MG63 (cell line): ENCODE results near the gene LPCAT3. TPM values are rescaled to one million over a fixed set of nuclear protein-coding genes. Genes with fewer than 3 reads are reported as not detected.
A peak's percentile ranks its signal among the peaks of the same experiment; 100 is the strongest.

ENCODE experiments used
- DNase-seq: peaks from one replicate; pipeline ENCODE4 v3.0.0-alpha.2; 2020
- H3K27me3 ChIP-seq: fragments of 250-450 bp; sonication (Bioruptor Pico); 2 replicates; pipeline ENCODE4 v1.5.1; 2020; ENCODE audit warnings: mild to moderate bottlenecking, moderate library complexity
- H3K36me3 ChIP-seq: fragments of 250-450 bp; sonication (Bioruptor Pico); 2 replicates; pipeline ENCODE4 v1.5.1; 2020; ENCODE audit warnings: mild to moderate bottlenecking, moderate library complexity
- H3K4me3 ChIP-seq: fragments of 250-450 bp; sonication (Bioruptor Pico); 2 replicates; pipeline ENCODE4 v1.5.1; 2020; ENCODE audit warnings: mild to moderate bottlenecking, moderate library complexity
- H3K9me3 ChIP-seq: fragments of 250-450 bp; sonication (Bioruptor Pico); 2 replicates; pipeline ENCODE4 v1.5.1; 2020; ENCODE audit warnings: mild to moderate bottlenecking, moderate library complexity
- total RNA-seq: library from RNA; depleted of rRNA; stranded (reverse); fragments of >200 nt; shearing (Covaris generic); gene quantifications from 2 replicates; pipeline ENCODE4 v1.2.3, GENCODE V29; 2014; ENCODE audit warnings: low replicate concordance

The LPCAT3 gene
- total RNA-seq, 1 experiment from 2014 or later: 14.3 TPM

DNA sequence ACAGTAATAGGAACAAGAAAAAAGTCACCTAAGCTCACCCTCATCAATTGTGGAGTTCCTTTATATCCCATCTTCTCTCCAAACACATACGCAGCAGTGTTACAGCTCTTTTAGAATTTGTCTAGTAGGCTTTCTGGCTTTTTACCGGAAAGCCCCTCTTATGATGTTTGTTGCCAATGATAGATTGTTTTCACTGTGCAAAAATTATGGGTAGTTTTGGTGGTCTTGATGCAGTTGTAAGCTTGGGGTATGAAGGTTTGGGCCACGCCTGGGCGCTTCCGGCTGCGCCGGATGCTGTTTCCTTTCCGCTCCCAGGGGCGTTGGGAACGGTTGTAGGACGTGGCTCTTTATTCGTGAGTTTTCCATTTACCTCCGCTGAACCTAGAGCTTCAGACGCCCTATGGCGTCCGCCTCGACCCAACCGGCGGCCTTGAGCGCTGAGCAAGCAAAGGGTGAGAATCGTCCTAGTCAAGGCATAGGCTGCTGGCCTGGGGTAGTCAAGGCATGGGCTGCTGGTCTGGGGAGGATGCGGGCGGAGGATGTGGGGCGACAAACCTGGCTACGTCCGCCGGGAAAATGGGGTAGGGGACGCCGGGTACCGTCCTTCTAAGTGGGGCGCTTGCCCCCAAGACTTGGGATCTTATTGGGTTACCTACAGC is 74.4 kb downstream of the LPCAT3 start, which contains the start of the genes C12orf57 and RNU7-1:
C12orf57 (plus strand) TSS at position 301 of the 659 bp plus-strand sequence; CDS start at position 401, 100 bp downstream.
RNU7-1 (plus strand) TSS at position 95 of the 659 bp plus-strand sequence.
- H3K4me3 ChIP-seq: peak within 1 kb of the TSS; percentile 65
- peak; percentile 84 for DNase-seq
- no peaks in the 10 kb centered on the region for H3K9me3 ChIP-seq
- no peaks in the 10 kb centered on the region for H3K27me3 ChIP-seq
- H3K36me3 ChIP-seq: peaks cover 35% of the 10 kb centered on the region

DNA sequence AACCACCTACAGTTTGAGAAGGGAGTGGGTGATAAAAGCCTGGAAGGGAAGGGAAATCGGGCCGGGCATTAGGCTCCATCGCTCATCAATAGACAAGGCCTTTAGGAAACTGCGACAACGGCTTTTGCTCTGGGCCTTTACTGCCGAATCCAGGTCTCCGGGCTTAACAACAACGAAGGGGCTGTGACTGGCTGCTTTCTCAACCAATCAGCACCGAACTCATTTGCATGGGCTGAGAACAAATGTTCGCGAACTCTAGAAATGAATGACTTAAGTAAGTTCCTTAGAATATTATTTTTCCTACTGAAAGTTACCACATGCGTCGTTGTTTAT is 74.9 kb downstream of the LPCAT3 start:
- Histone ChIP-seq H3K27me3 (no peaks in the 10 kb centered on the region), H3K4me3 (peak overlapping the region; percentile 65), H3K9me3 (no peaks in the 10 kb centered on the region), H3K36me3 (peaks cover 40% of the 10 kb centered on the region)
- DNase-seq: peak; percentile 85

DNA sequence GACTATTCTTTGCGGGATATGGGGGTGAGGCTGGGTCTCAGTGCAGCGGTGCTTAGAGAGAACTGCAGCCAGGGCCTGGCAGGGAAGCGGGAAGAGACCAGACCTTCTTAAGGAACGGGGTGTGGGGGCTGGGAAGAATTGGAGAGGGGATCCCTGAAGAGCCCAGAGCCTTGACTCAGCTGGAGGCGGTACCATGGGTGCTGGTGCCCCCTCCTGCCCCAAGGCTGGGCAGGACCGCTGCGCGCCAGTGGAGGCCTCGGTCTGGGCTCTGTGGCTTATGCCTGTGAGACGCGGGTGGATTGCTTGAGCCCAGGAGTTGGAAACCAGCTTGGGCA is 76.0 kb downstream of the LPCAT3 start:
- peak; percentile 36 for DNase-seq
- Histone ChIP-seq H3K27me3 (no peaks in the 10 kb centered on the region), H3K4me3 (no peak overlapping the region), H3K9me3 (no peaks in the 10 kb centered on the region), H3K36me3 (peaks cover 45% of the 10 kb centered on the region)

DNA sequence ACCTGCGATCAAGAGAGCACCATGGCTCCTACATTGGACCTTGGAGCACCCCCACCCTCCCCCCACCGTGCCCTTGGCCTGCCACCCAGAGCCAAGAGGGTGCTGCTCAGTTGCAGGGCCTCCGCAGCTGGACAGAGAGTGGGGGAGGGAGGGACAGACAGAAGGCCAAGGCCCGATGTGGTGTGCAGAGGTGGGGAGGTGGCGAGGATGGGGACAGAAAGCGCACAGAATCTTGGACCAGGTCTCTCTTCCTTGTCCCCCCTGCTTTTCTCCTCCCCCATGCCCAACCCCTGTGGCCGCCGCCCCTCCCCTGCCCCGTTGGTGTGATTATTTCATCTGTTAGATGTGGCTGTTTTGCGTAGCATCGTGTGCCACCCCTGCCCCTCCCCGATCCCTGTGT is 76.5 kb downstream of the LPCAT3 start:
- Histone ChIP-seq H3K27me3 (no peaks in the 10 kb centered on the region), H3K36me3 (peaks cover 49% of the 10 kb centered on the region), H3K4me3 (no peak overlapping the region), H3K9me3 (no peaks in the 10 kb centered on the region)
- no peak for DNase-seq

DNA sequence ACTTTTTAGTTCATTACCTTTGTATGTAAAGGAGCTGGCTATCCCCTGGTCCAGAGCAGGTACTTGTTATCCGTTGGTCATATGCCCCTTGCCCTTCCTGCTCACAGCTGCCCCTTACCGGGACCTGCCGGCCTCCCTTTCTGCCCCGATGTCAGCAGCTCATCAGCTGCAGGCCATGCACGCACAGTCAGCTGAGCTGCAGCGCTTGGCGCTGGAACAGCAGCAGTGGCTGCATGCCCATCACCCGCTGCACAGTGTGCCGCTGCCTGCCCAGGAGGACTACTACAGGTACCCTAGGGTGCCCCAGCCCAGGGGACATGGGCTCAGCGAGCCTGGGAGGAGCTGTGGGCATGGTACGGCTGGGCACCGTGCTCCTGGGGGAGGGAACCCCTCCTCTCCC is 77.0 kb downstream of the LPCAT3 start:
- no peaks in the 10 kb centered on the region for H3K9me3 ChIP-seq
- DNase-seq: no peak

DNA sequence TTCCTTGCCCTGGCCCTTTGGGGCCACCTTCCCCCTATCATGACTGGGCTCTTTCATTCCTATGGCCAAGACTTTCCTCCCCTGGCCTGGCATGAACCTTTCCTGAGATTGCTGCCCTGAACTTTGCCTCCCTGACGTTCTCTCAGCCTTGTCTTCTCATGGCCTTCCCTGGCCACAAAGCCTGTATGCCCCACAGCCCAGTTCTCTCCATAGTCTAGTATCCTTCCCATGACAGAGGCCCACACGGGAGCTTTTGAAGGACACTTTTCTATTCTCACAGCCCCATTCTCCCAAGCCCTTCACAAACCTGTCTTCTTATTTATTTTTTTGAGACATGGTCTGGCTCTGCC is 79.1 kb downstream of the LPCAT3 start:
- no peak for DNase-seq
- Histone ChIP-seq H3K9me3 (no peaks in the 10 kb centered on the region), H3K36me3 (peaks cover 70% of the 10 kb centered on the region), H3K4me3 (no peak overlapping the region), H3K27me3 (no peaks in the 10 kb centered on the region)

More for the DNA sequence above, 77.0 kb downstream of the LPCAT3 start:
- H3K27me3 ChIP-seq: no peaks in the 10 kb centered on the region
- H3K36me3 ChIP-seq: peaks cover 54% of the 10 kb centered on the region
- no peak overlapping the region for H3K4me3 ChIP-seq

DNA sequence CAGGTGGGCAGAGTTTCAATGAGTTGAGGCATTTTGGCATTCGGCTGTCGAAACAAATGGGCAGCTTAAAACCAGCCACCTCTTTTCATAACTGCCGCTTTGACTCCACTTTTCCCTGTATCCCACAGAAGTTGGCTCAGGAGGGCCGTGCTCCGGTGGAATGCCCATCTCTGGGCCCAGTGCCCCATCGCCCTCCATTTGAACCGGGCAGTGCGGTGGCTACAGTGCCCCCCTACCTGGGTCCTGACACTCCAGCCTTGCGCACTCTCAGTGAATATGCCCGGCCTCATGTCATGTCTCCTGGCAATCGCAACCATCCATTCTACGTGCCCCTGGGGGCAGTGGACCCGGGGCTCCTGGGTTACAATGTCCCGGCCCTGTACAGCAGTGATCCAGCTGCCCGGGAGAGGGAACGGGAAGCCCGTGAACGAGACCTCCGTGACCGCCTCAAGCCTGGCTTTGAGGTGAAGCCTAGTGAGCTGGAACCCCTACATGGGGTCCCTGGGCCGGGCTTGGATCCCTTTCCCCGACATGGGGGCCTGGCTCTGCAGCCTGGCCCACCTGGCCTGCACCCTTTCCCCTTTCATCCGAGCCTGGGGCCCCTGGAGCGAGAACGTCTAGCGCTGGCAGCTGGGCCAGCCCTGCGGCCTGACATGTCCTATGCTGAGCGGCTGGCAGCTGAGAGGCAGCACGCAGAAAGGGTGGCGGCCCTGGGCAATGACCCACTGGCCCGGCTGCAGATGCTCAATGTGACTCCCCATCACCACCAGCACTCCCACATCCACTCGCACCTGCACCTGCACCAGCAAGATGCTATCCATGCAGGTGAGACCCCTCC is 79.7 kb downstream of the LPCAT3 start:
- Histone ChIP-seq H3K4me3 (peak overlapping the region; percentile 52), H3K9me3 (no peaks in the 10 kb centered on the region), H3K27me3 (no peaks in the 10 kb centered on the region), H3K36me3 (peaks cover 76% of the 10 kb centered on the region)
- no peak for DNase-seq

DNA sequence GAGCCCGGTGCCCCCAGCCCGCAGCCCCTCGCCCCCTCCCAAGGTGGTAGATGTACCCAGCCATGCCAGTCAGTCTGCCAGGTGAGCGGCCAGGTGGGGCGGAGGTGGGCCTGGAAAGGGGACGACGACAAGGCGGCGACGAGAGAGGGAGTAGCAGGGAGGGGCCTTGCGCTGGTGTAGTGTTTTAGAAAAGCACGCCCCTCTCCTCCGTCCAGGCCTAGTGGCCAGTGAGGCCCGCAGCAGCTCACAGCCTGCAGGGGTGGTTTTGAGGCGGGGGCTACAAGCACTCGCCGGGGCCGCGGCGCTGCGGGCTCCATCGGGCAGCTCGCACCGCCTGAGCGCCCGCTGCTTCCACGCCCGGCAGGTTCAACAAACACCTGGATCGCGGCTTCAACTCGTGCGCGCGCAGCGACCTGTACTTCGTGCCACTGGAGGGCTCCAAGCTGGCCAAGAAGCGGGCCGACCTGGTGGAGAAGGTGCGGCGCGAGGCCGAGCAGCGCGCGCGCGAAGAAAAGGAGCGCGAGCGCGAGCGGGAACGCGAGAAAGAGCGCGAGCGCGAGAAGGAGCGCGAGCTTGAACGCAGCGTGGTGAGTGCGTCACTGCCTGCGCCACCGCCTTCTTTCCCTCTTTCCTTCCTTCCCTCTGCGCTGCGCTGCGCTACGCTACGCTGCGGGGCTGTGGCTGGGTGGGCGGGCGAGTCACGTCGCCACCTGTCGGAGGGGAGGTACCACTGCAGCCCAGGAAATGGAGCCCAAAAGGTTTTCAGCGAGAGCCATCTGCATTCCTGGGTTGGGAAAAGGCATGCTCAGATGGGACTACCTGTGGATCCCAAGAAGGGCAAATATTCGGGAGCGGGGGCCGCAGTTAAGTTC is 80.6 kb downstream of the LPCAT3 start:
- H3K27me3 ChIP-seq: no peaks in the 10 kb centered on the region
- peak; percentile 89 for DNase-seq
- no peaks in the 10 kb centered on the region for H3K9me3 ChIP-seq
- H3K4me3 ChIP-seq: peak overlapping the region; percentile 52
- peaks cover 84% of the 10 kb centered on the region for H3K36me3 ChIP-seq

DNA sequence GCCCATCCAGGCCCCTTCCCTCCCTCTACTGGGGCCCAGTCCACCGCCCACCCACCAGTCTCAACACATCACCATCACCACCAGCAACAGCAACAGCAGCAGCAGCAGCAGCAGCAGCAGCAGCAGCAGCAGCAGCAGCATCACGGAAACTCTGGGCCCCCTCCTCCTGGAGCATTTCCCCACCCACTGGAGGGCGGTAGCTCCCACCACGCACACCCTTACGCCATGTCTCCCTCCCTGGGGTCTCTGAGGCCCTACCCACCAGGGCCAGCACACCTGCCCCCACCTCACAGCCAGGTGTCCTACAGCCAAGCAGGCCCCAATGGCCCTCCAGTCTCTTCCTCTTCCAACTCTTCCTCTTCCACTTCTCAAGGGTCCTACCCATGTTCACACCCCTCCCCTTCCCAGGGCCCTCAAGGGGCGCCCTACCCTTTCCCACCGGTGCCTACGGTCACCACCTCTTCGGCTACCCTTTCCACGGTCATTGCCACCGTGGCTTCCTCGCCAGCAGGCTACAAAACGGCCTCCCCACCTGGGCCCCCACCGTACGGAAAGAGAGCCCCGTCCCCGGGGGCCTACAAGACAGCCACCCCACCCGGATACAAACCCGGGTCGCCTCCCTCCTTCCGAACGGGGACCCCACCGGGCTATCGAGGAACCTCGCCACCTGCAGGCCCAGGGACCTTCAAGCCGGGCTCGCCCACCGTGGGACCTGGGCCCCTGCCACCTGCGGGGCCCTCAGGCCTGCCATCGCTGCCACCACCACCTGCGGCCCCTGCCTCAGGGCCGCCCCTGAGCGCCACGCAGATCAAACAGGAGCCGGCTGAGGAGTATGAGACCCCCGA is 81.4 kb downstream of the LPCAT3 start:
- Histone ChIP-seq H3K9me3 (no peaks in the 10 kb centered on the region), H3K27me3 (no peaks in the 10 kb centered on the region), H3K36me3 (peaks cover 86% of the 10 kb centered on the region), H3K4me3 (peak overlapping the region; percentile 52)
- no peak for DNase-seq

DNA sequence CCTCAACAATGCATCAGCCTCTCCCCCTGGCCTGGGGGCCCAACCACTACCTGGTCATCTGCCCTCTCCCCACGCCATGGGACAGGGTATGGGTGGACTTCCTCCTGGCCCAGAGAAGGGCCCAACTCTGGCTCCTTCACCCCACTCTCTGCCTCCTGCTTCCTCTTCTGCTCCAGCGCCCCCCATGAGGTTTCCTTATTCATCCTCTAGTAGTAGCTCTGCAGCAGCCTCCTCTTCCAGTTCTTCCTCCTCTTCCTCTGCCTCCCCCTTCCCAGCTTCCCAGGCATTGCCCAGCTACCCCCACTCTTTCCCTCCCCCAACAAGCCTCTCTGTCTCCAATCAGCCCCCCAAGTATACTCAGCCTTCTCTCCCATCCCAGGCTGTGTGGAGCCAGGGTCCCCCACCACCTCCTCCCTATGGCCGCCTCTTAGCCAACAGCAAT is 82.1 kb downstream of the LPCAT3 start:
- no peak overlapping the region for H3K4me3 ChIP-seq
- no peak for DNase-seq
- H3K27me3 ChIP-seq: no peaks in the 10 kb centered on the region
- no peaks in the 10 kb centered on the region for H3K9me3 ChIP-seq
- H3K36me3 ChIP-seq: peaks cover 80% of the 10 kb centered on the region

DNA sequence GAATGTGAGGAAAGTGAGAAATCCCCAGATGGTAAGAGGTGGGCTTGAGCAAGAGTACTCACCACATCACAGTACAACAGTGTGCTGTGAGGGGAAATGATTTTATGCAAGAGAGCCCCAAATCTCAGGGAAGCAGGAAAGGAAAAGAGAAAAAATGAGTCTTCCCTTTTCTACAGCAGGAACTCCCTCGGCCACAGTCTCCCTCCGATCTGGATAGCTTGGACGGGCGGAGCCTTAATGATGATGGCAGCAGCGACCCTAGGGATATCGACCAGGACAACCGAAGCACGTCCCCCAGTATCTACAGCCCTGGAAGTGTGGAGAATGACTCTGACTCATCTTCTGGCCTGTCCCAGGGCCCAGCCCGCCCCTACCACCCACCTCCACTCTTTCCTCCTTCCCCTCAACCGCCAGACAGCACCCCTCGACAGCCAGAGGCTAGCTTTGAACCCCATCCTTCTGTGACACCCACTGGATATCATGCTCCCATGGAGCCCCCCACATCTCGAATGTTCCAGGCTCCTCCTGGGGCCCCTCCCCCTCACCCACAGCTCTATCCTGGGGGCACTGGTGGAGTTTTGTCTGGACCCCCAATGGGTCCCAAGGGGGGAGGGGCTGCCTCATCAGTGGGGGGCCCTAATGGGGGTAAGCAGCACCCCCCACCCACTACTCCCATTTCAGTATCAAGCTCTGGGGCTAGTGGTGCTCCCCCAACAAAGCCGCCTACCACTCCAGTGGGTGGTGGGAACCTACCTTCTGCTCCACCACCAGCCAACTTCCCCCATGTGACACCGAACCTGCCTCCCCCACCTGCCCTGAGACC is 82.7 kb downstream of the LPCAT3 start:
- H3K36me3 ChIP-seq: peaks cover 79% of the 10 kb centered on the region
- no peak overlapping the region for H3K4me3 ChIP-seq
- no peaks in the 10 kb centered on the region for H3K9me3 ChIP-seq
- no peaks in the 10 kb centered on the region for H3K27me3 ChIP-seq
- DNase-seq: no peak

DNA sequence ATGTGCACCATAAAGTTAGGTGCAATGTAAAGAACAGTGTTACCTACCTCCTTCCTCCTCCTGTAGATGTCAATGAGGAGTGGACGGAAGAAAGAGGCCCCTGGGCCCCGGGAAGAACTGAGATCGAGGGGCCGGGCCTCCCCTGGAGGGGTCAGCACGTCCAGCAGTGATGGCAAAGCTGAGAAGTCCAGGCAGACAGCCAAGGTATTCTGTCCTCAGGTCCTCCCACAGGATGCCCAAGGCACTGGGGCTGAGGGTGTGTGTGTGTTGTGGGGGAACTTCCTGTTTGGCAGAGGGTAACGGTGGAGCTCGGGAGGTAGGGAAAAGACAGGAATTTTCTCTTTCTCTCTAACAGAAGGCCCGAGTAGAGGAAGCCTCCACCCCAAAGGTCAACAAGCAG is 84.2 kb downstream of the LPCAT3 start:
- no peaks in the 10 kb centered on the region for H3K27me3 ChIP-seq

DNA sequence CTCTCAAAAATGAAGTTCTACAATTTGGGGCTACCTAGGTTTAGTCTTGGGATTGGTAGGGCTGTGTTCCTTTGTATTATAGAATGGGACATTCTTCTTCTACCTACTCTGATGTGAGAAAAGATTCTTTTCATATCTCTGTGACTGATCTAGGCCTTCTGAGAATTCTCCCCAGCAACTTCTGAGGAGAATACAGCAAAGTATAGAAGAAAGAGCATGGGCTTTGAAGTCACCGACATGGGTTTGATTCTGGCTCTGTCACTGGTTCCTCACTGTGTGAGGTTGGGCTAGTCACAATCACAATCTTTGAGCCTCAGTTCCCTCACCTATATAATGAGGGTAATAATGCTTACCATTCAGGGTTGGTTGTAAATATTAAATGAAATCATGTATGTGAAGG is 85.5 kb downstream of the LPCAT3 start:
- no peaks in the 10 kb centered on the region for H3K9me3 ChIP-seq
- peaks cover 75% of the 10 kb centered on the region for H3K36me3 ChIP-seq
- H3K4me3 ChIP-seq: no peak overlapping the region
- no peaks in the 10 kb centered on the region for H3K27me3 ChIP-seq
- DNase-seq: no peak

More for the DNA sequence above, 84.2 kb downstream of the LPCAT3 start:
- H3K9me3 ChIP-seq: no peaks in the 10 kb centered on the region
- no peak overlapping the region for H3K4me3 ChIP-seq
- peaks cover 79% of the 10 kb centered on the region for H3K36me3 ChIP-seq
- no peak for DNase-seq

DNA sequence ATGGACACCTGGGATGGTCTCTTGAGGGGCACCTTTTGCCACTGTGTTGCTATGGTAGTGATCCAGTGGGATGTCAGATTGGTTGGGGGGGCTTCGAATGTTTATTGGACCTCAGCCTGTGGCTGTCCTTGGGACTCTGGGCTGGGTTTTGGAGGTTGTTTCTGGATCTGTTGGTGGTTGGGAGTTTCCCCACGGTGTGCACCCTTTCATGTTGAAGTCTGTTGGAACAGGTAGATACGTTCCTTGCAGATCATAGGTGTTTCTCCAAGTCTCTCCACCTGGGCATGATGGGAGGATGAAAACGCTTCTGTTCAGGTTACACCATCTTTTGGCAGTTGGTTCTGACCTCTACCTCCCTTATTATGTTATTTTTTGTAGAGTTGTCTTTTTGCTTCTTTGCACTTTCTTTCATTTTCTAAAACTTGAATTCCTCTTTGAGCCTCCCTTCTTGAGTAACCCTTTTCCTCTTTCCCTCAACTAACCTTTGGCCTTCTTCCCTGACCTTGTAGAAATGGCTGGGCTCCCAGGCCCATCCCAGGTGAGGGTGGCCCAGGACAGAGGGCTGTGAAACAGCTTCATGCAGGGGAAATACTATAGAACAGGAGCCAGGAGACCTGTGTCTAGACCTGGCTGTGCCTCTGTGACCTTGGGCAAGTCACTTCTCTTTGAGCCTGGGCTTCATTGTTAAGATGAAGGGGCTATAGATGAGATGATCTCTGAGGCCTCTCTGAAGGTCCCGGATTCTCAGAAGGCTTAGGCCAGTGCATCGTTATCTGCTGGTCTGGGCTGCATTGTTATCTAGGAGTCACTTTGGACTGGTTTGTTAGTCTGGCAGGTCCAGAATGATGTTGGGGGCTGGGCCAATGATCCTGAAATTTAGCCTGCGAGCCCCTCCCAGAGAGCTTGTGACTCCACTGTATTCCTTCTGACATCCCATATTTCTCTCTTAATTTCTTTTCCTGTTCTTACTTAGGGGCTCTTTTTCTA is 88.5 kb downstream of the LPCAT3 start:
- Histone ChIP-seq H3K36me3 (peaks cover 52% of the 10 kb centered on the region), H3K27me3 (no peaks in the 10 kb centered on the region), H3K4me3 (peak overlapping the region; percentile 84), H3K9me3 (no peaks in the 10 kb centered on the region)
- no peak for DNase-seq
